ENCODE data around the gene GRK3.

Gene GRK3

GRCh38 chr22:25663654-25664053 is 99.2 kb downstream of the GRK3 start:
- no peak for DNase-seq (ENCODE audit: low spot score)

- DNase-seq (ENCODE audit: low spot score) = no peak
These were observed 101.8 kb downstream of the GRK3 start for GRCh38 chr22:25666308-25666707.

- no peak for DNase-seq (ENCODE audit: low spot score)
These were observed 104.0 kb downstream of the GRK3 start for GRCh38 chr22:25668437-25668836.

GRCh38 chr22:25669253-25670069 is 105.0 kb downstream of the GRK3 start:
- DNase-seq (ENCODE audit: low spot score) = no peak

GRCh38 chr22:25670070-25670461 is 105.6 kb downstream of the GRK3 start:
- DNase-seq (ENCODE audit: low spot score) = no peak

GRCh38 chr22:25672289-25673084 is 108.0 kb downstream of the GRK3 start:
- no peak for DNase-seq (ENCODE audit: low spot score)

- no peak for DNase-seq (ENCODE audit: low spot score)
These were observed 109.2 kb downstream of the GRK3 start for GRCh38 chr22:25673713-25674112.

GRCh38 chr22:25677631-25678030 is 113.2 kb downstream of the GRK3 start:
- no peak for DNase-seq (ENCODE audit: low spot score)

- DNase-seq (ENCODE audit: low spot score) = no peak
These were observed 115.6 kb downstream of the GRK3 start for GRCh38 chr22:25680051-25680450.

GRCh38 chr22:25680956-25681355 is 116.5 kb downstream of the GRK3 start:
- no peak for DNase-seq (ENCODE audit: low spot score)

- DNase-seq (ENCODE audit: low spot score) = no peak
These were observed 117.6 kb downstream of the GRK3 start for GRCh38 chr22:25682109-25682508.

- no peak for DNase-seq (ENCODE audit: low spot score)
These were observed 124.2 kb downstream of the GRK3 start for GRCh38 chr22:25688627-25689026.

GRCh38 chr22:25689631-25690030 is 125.2 kb downstream of the GRK3 start:
- DNase-seq (ENCODE audit: low spot score) = no peak

- DNase-seq (ENCODE audit: low spot score) = no peak
These were observed 126.3 kb downstream of the GRK3 start for GRCh38 chr22:25690798-25691197.

GRCh38 chr22:25692397-25693267 is 128.2 kb downstream of the GRK3 start:
- DNase-seq (ENCODE audit: low spot score) = no peak

GRCh38 chr22:25693268-25693565 is 128.7 kb downstream of the GRK3 start:
- DNase-seq (ENCODE audit: low spot score) = no peak

- DNase-seq (ENCODE audit: low spot score) = no peak
These were observed 129.9 kb downstream of the GRK3 start for GRCh38 chr22:25694196-25694907.

- no peak for DNase-seq (ENCODE audit: low spot score)
These were observed 130.7 kb downstream of the GRK3 start for GRCh38 chr22:25695146-25695545.

- no peak for DNase-seq (ENCODE audit: low spot score)
These were observed 132.3 kb downstream of the GRK3 start for GRCh38 chr22:25696763-25697162.

GRCh38 chr22:25697181-25697664 is 132.7 kb downstream of the GRK3 start:
- DNase-seq (ENCODE audit: low spot score) = no peak

GRCh38 chr22:25697978-25698377 is 133.5 kb downstream of the GRK3 start:
- DNase-seq (ENCODE audit: low spot score) = no peak

GRCh38 chr22:25698461-25698860 is 134.0 kb downstream of the GRK3 start:
- no peak for DNase-seq (ENCODE audit: low spot score)

Measured in NAMALWA (cell line).